Endothelial cell of umbilical vein (primary cell): ENCODE data around the gene ZSWIM6. TPM values are rescaled to one million over a fixed set of nuclear protein-coding genes. Genes with fewer than 3 reads are reported as not detected.

Source experiments
- BruUV-seq: library from RNA; stranded (reverse); fragments of 400-500 nt; replicated peaks from 2 replicates; lab custom pipeline; 2021; lab: Mats Ljungman, UMichigan
- CTCF ChIA-PET: fragments of 300-600, 350-600 bp; sonication (Branson Sonifier 250); formaldehyde crosslinking; loops from one replicate; lab custom pipeline; 2021; ENCODE audit warnings: antibody characterized with exemption, inconsistent platforms; lab: Charles Lee
- POLR2A ChIA-PET: fragments of 300-600, 350-600 bp; sonication (Branson Sonifier 250); formaldehyde crosslinking; loops from one replicate; lab custom pipeline; 2021; ENCODE audit warnings: antibody characterized with exemption, inconsistent platforms; lab: Charles Lee
- DNase-seq: peaks from one replicate; pipeline ENCODE4 v3.0.0-alpha.2; 2011; ENCODE audit warnings: low read depth, low spot score
- FAIRE-seq: peaks from 2 replicates; lab custom pipeline; 2011; peaks lifted over from hg19 to GRCh38; lab: Jason Lieb, UNC
- H2AFZ ChIP-seq: 2 replicates; pipeline ENCODE4 v1.6.0; 2012; ENCODE audit warnings: low read depth, low read length, control low read depth, inconsistent platforms
- H3K27ac ChIP-seq: 2 replicates; pipeline ENCODE4 v1.5.1; 2011; ENCODE audit warnings: low read depth, mild to moderate bottlenecking, control low read depth, low read length, moderate library complexity; ENCODE audit not compliant: insufficient read depth
- H3K27me3 ChIP-seq, 2 experiments: 2 replicates each; pipeline versions ENCODE4 v1.6.0 to v1.6.1; 2011; ENCODE audit warnings: low read length in 2 of 2, mixed read lengths in 1 of 2; ENCODE audit not compliant: control insufficient read depth in 2 of 2, insufficient read depth in 2 of 2
- H3K36me3 ChIP-seq, 2 experiments: 2 replicates in 1 of 2; 3 replicates in 1 of 2; pipeline ENCODE4 v1.5.1; 2011; ENCODE audit warnings: low read length in 2 of 2, mild to moderate bottlenecking in 1 of 2, moderate library complexity in 1 of 2; ENCODE audit not compliant: control insufficient read depth in 2 of 2, insufficient read depth in 2 of 2; ENCODE audit errors: extremely low read depth in 1 of 2
- H3K4me1 ChIP-seq: 3 replicates; pipeline ENCODE4 v1.5.1; 2011; ENCODE audit warnings: mild to moderate bottlenecking, low read length; ENCODE audit not compliant: control insufficient read depth, insufficient read depth; ENCODE audit errors: extremely low read depth
- H3K4me2 ChIP-seq: 2 replicates; pipeline ENCODE4 v1.6.1; 2011; ENCODE audit warnings: low read length, control low read depth, mixed read lengths; ENCODE audit not compliant: insufficient read depth
- H3K4me3 ChIP-seq, 3 experiments: fragments of 200-600 bp in 1 of 3; sonication (generic), shearing (Covaris generic) in 1 of 3; replicated peaks in 1 of 3; 2 replicates each; pipeline ENCODE4 v1.5.1; 2011 to 2016; ENCODE audit warnings: control low read depth in 3 of 3, low read length in 3 of 3, mild to moderate bottlenecking in 2 of 3, inconsistent platforms in 1 of 3, low read depth in 1 of 3, moderate library complexity in 1 of 3; ENCODE audit not compliant: insufficient read depth in 1 of 3
- H3K79me2 ChIP-seq: 2 replicates; pipeline ENCODE4 v1.6.0; 2012; ENCODE audit warnings: low read length, inconsistent platforms; ENCODE audit not compliant: control insufficient read depth, insufficient read depth
- H3K9ac ChIP-seq: replicated peaks from 2 replicates; pipeline ENCODE3; 2011; ENCODE audit warnings: low read length, control low read depth; ENCODE audit not compliant: insufficient read depth; ENCODE audit errors: extremely low read depth
- H3K9me1 ChIP-seq: replicated peaks from 3 replicates; pipeline ENCODE4 v1.6.0; 2011; ENCODE audit warnings: mild to moderate bottlenecking, low read length; ENCODE audit not compliant: control insufficient read depth, insufficient read depth; ENCODE audit errors: extremely low read depth
- H3K9me3 ChIP-seq: replicated peaks from 2 replicates; pipeline ENCODE4 v1.5.1; 2012; ENCODE audit warnings: low read length, inconsistent platforms; ENCODE audit not compliant: control insufficient read depth, insufficient read depth
- H4K20me1 ChIP-seq: replicated peaks from 2 replicates; pipeline ENCODE3; 2011; ENCODE audit warnings: mild to moderate bottlenecking, low read length; ENCODE audit not compliant: control insufficient read depth, insufficient read depth; ENCODE audit errors: extremely low read depth
- CTCF ChIP-seq, 2 donors: IDR thresholded peaks; 1 replicate in 1 of 2; 2 replicates in 1 of 2; pipeline ENCODE4 v1.5.1; 2011; ENCODE audit warnings: low read length in 2 of 2, mild to moderate bottlenecking in 2 of 2, moderate library complexity in 2 of 2, control low read depth in 1 of 2, inconsistent platforms in 1 of 2, low read depth in 1 of 2; ENCODE audit not compliant: insufficient read depth in 1 of 2; ENCODE audit errors: extremely low read depth in 1 of 2
- EZH2 ChIP-seq: IDR thresholded peaks from 2 replicates; pipeline ENCODE4 v1.6.1; 2012; ENCODE audit warnings: borderline replicate concordance, low read depth, mild to moderate bottlenecking, moderate library complexity, low read length, inconsistent platforms; ENCODE audit not compliant: severe bottlenecking
- FOS ChIP-seq: IDR thresholded peaks from 2 replicates; pipeline ENCODE4 v1.6.1; 2011; ENCODE audit warnings: mild to moderate bottlenecking, low read length, moderate library complexity, borderline replicate concordance; ENCODE audit not compliant: insufficient read depth
- GATA2 ChIP-seq: IDR thresholded peaks from 2 replicates; pipeline ENCODE4 v1.7.0; 2011; ENCODE audit warnings: low read depth, mild to moderate bottlenecking, moderate library complexity, mixed read lengths, low read length; ENCODE audit not compliant: insufficient read length, insufficient read depth
- JUN ChIP-seq: IDR thresholded peaks from 2 replicates; pipeline ENCODE4 v1.6.1; 2011; ENCODE audit warnings: borderline replicate concordance, low read depth; ENCODE audit not compliant: insufficient read length, insufficient read depth
- MAX ChIP-seq: IDR thresholded peaks from 2 replicates; pipeline ENCODE4 v1.6.1; 2011; ENCODE audit not compliant: insufficient read depth, insufficient read length
- MYC ChIP-seq: IDR thresholded peaks from one replicate; pipeline ENCODE4 v1.6.1; 2011; ENCODE audit warnings: mild to moderate bottlenecking, low read depth, low read length
- POLR2A ChIP-seq: IDR thresholded peaks from 2 replicates; pipeline ENCODE4 v1.6.1; 2012; ENCODE audit warnings: low read depth, mild to moderate bottlenecking, control low read depth, low read length
- POLR2AphosphoS5 ChIP-seq: IDR thresholded peaks from 2 replicates; pipeline ENCODE4 v1.6.1; 2012; ENCODE audit warnings: low read depth, mild to moderate bottlenecking, control low read depth, low read length, moderate library complexity; ENCODE audit not compliant: insufficient read depth
- dilution Hi-C: fragments of 300-500 bp; cut with MboI; formaldehyde crosslinking; loops from one replicate; pipeline ENCODE4 v1.15.0; 2019; ENCODE audit warnings: low sequenced_read_pairs; ENCODE audit not compliant: extremely low pct_ligation_motif_present
- intact Hi-C: fragments of 100-400 bp; cut with micrococcal nuclease; formaldehyde crosslinking; loops from one replicate; pipeline ENCODE4 v1.10.0; 2022
- polyA plus RNA-seq, 4 experiments: library from polyadenylated mRNA; depleted of rRNA in 3 of 4; stranded (reverse) in 3 of 4; unstranded in 1 of 4; fragments of >200 nt; gene quantifications; 2 replicates each; pipeline versions ENCODE4 v1.2.1 to v1.2.3, GENCODE V29; 2011 to 2012; ENCODE audit warnings: missing spikeins in 1 of 4
- total RNA-seq: library from RNA; stranded (reverse); gene quantifications from 2 replicates; pipeline ENCODE4 v1.2.3, GENCODE V29; 2021

ZSWIM6 gene
- total and polyA plus RNA-seq, 2 donors (not counting 3 experiments of a cell fraction or from before 2014, with no cell fraction given), result 14.9 to 25.3 TPM

DNA sequence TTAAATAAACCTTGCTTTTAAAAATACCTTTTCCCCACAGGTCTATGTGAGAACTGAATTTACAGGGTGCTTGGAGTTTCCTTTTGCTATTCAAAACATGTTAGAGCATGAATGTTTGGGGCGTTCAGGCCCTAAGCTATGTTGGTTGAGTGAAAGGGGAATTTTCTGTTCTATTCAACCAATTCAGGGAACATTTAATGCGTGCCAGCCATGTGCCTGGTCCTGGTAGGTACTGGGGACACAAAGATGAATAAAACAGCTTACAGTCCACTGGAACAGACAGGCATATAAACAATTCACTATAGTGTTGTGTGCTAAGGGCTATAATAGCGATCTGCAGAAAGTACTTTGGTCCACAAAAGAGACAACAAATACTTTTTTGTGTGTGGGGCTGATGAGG lies 108.5 kb downstream of the ZSWIM6 start:
- Histone ChIP-seq H3K4me1 (no peaks in the 10 kb centered on the region), H3K9me1 (no peaks in the 10 kb centered on the region), H2AFZ (no peak overlapping the region), H3K79me2 (peaks cover 86% of the 10 kb centered on the region), H3K27me3 (no peaks in the 10 kb centered on the region), H3K4me3 (no peak overlapping the region), H3K9ac (no peak overlapping the region), H3K9me3 (no peaks in the 10 kb centered on the region), H3K27ac (no peak overlapping the region), H4K20me1 (no peaks in the 10 kb centered on the region), H3K4me2 (no peak overlapping the region), H3K36me3 (no peaks in the 10 kb centered on the region)
- FAIRE-seq (no peak), DNase-seq (no peak)
- no TSS peak for BruUV-seq
- ChIA-PET CTCF (interaction anchor here (0.7 kb wide), 1 partner anchor 10 kb away, joined by 3 read pairs; no protein-coding TSS in a partner anchor), POLR2A (no interaction called here)
- dilution Hi-C loops (no loop called here), intact Hi-C loops (no loop called here)
- TF ChIP-seq POLR2A (no peak), EZH2 (no peak), GATA2 (no peak), MYC (no peak), CTCF (IDR thresholded peaks at IDR 0.05; ENCODE audit: extremely low read depth in 1 of 2, insufficient read depth in 1 of 2, low read depth in 1 of 2, low read length in 2 of 2) (no peak), MAX (no peak), POLR2AphosphoS5 (no peak), FOS (no peak), JUN (no peak)
